ENCODE data around the gene NPIPB4. TPM values are rescaled to one million over a fixed set of nuclear protein-coding genes. Genes with fewer than 3 reads are reported as not detected.
"Not testable (repeated sequence)": the region's sequence is repeated elsewhere in the genome, so short reads cannot be mapped to it uniquely, and the experiment has no call there.

Gene NPIPB4
- total and polyA plus RNA-seq, 9 of the 15 experiments (the other 6 are each of a cell fraction or from before 2014, with no cell fraction given): 2.4 to 77.3 (median 42.2) TPM

DNA sequence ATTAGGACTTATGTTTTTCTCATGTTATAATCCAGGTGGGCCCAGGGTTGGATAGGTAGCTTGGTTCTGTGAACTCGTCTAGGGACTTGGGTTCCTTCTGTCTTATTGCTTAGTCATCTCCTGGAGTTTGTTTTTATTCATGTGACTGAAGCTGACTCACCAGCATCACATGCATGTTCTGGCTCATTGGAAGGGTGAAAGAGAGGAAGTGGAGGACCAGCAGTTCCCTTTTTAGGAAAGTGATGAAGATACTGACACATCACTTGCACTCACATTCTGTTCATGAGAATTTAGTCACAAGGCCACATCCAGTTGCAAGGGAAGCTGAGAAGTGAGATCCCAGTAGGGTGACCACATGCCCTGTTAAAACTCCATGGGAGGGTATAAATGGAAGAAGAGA lies 67.0 kb downstream of the NPIPB4 start:
- H2AFZ ChIP-seq (ENCODE audit: low read depth, low read length); H3K4me2 ChIP-seq (ENCODE audit: insufficient read depth, low read length); H3K4me3 ChIP-seq; POLR2A ChIA-PET; BruUV-seq (replicated peaks); H3K9ac ChIP-seq (ENCODE audit: insufficient read depth in 1 of 2, low read depth in 2 of 2, low read length in 2 of 2); H3K36me3 ChIP-seq (ENCODE audit: control insufficient read depth, insufficient read depth, low read length); H3K9me3 ChIP-seq (replicated peaks; ENCODE audit: control insufficient read depth, insufficient read depth, low read depth, low read length); DNase-seq (ENCODE audit: extremely low read depth in 1 of 4, low spot score in 3 of 4); H3K27ac ChIP-seq (ENCODE audit: extremely low read depth, low read depth, low read length); H3K9me1 ChIP-seq (ENCODE audit: control insufficient read depth, insufficient read depth, low read length); H4K20me1 ChIP-seq (replicated peaks; ENCODE audit: control insufficient read depth, insufficient read depth, low read length); H3K27me3 ChIP-seq (ENCODE audit: control insufficient read depth in 2 of 2, insufficient read depth in 2 of 2, low read length in 2 of 2); intact Hi-C loops (cut with micrococcal nuclease); H3K4me1 ChIP-seq (replicated peaks in 1 of 2; ENCODE audit: control insufficient read depth in 2 of 2, insufficient read depth in 2 of 2, low read length in 2 of 2); CTCF ChIA-PET (ENCODE audit: low intra/inter-chr PET ratio); H3K79me2 ChIP-seq (ENCODE audit: control insufficient read depth, insufficient read depth, low read length): not testable (repeated sequence)
- in situ Hi-C loops (cut with MboI): loop anchor here (5.0 kb wide), 1 partner anchor 827 kb away; no protein-coding TSS in a partner anchor
- peak; percentile 59 for FAIRE-seq
- 17% methylated on average over 1 of the region's 1 CpG for WGBS (ENCODE audit: insufficient coverage, low coverage, missing lambda C conversion rate)
- peak; percentile 73 for ATAC-seq
- TF ChIP-seq FOSL1 (tag; conservative IDR thresholded peaks at IDR 0.05): peak; percentile 38; the same call in 1 of the 2 replicates
- peak; percentile 29; the same call in 1 of the 2 replicates for TF ChIP-seq NFE2 (IDR thresholded peaks at IDR 0.05; ENCODE audit: low read depth)

Small RNA genes within 50 kb of the gene (small RNA-seq; reads per million reads assigned to genes)
- not detected for gene AC092375.3

Other genes starting within 250 kb of the NPIPB4 start
- not detected in 2 replicates for gene IGSF6, start 205.1 kb downstream of the NPIPB4 start, total RNA-seq (2014; rRNA removed)
- gene IGSF6, start 205.1 kb downstream of the NPIPB4 start, total RNA-seq (2014; rRNA removed; fragmentation: Illumina TruSeq; extraction: Trizol): not detected in 2 replicates
- not detected in 2 replicates for gene IGSF6, start 205.1 kb downstream of the NPIPB4 start, total RNA-seq (2015; rRNA removed; fragmentation: Illumina TruSeq; extraction: Trizol)
- gene IGSF6, start 205.1 kb downstream of the NPIPB4 start, total RNA-seq (2021): not detected in 2 replicates
- not detected in 2 replicates for gene IGSF6, start 205.1 kb downstream of the NPIPB4 start, polyA plus RNA-seq (2011; rRNA removed)
- gene IGSF6, start 205.1 kb downstream of the NPIPB4 start, polyA plus RNA-seq (2014; fragmentation: Illumina TruSeq; extraction: Trizol): not detected in 2 replicates
- gene IGSF6, start 205.1 kb downstream of the NPIPB4 start, polyA plus RNA-seq (2014; fragmentation: Nextera tagmentation; extraction: Ambion mirVana): under 1 TPM in 1 of 2 experiments, not detected in 1; 0.07 TPM
- not detected in 2 replicates for gene IGSF6, start 205.1 kb downstream of the NPIPB4 start, polyA plus RNA-seq (2014; rRNA removed)
- gene OTOA, start 193.8 kb downstream of the NPIPB4 start, total RNA-seq (2014; rRNA removed): not detected in 2 replicates
- not detected in 2 replicates for gene OTOA, start 193.8 kb downstream of the NPIPB4 start, total RNA-seq (2014; rRNA removed; fragmentation: Illumina TruSeq; extraction: Trizol)
- gene OTOA, start 193.8 kb downstream of the NPIPB4 start, total RNA-seq (2015; rRNA removed; fragmentation: Illumina TruSeq; extraction: Trizol): not detected in 2 replicates
- not detected in 2 replicates for gene OTOA, start 193.8 kb downstream of the NPIPB4 start, total RNA-seq (2021)
- gene OTOA, start 193.8 kb downstream of the NPIPB4 start, polyA plus RNA-seq (2011; rRNA removed): 0.03 and 0.04 TPM in 2 replicates
- not detected in 2 replicates for gene OTOA, start 193.8 kb downstream of the NPIPB4 start, polyA plus RNA-seq (2014; fragmentation: Illumina TruSeq; extraction: Trizol)
- gene OTOA, start 193.8 kb downstream of the NPIPB4 start, polyA plus RNA-seq (2014; fragmentation: Nextera tagmentation; extraction: Ambion mirVana): not detected
- gene OTOA, start 193.8 kb downstream of the NPIPB4 start, polyA plus RNA-seq (2014; rRNA removed): not detected in 2 replicates
- 177 and 222 TPM in 2 replicates for gene UQCRC2, start 95.6 kb upstream of the NPIPB4 start, total RNA-seq (2014; rRNA removed)
- gene UQCRC2, start 95.6 kb upstream of the NPIPB4 start, total RNA-seq (2014; rRNA removed; fragmentation: Illumina TruSeq; extraction: Trizol): 398 and 437 TPM in 2 replicates
- gene UQCRC2, start 95.6 kb upstream of the NPIPB4 start, total RNA-seq (2015; rRNA removed; fragmentation: Illumina TruSeq; extraction: Trizol): 384 and 413 TPM in 2 replicates
- 319 and 329 TPM in 2 replicates for gene UQCRC2, start 95.6 kb upstream of the NPIPB4 start, total RNA-seq (2021)
- 426 and 516 TPM in 2 replicates for gene UQCRC2, start 95.6 kb upstream of the NPIPB4 start, polyA plus RNA-seq (2011; rRNA removed)
- gene UQCRC2, start 95.6 kb upstream of the NPIPB4 start, polyA plus RNA-seq (2014; fragmentation: Illumina TruSeq; extraction: Trizol): 299 and 316 TPM in 2 replicates
- gene UQCRC2, start 95.6 kb upstream of the NPIPB4 start, polyA plus RNA-seq (2014; fragmentation: Nextera tagmentation; extraction: Ambion mirVana): 100 to 1,000 TPM; 284 to 424 TPM
- 250 and 291 TPM in 2 replicates for gene UQCRC2, start 95.6 kb upstream of the NPIPB4 start, polyA plus RNA-seq (2014; rRNA removed)
- not detected in 2 replicates for gene PDZD9, start 143.4 kb upstream of the NPIPB4 start, total RNA-seq (2014; rRNA removed)
- gene PDZD9, start 143.4 kb upstream of the NPIPB4 start, total RNA-seq (2014; rRNA removed; fragmentation: Illumina TruSeq; extraction: Trizol): not detected in 2 replicates
- not detected in 2 replicates for gene PDZD9, start 143.4 kb upstream of the NPIPB4 start, total RNA-seq (2015; rRNA removed; fragmentation: Illumina TruSeq; extraction: Trizol)
- gene PDZD9, start 143.4 kb upstream of the NPIPB4 start, total RNA-seq (2021): not detected in 2 replicates
- gene PDZD9, start 143.4 kb upstream of the NPIPB4 start, polyA plus RNA-seq (2011; rRNA removed): not detected in 2 replicates
- gene PDZD9, start 143.4 kb upstream of the NPIPB4 start, polyA plus RNA-seq (2014; fragmentation: Illumina TruSeq; extraction: Trizol): not detected in 2 replicates
- under 1 TPM; 0.06 to 0.08 TPM for gene PDZD9, start 143.4 kb upstream of the NPIPB4 start, polyA plus RNA-seq (2014; fragmentation: Nextera tagmentation; extraction: Ambion mirVana)
- not detected in 2 replicates for gene PDZD9, start 143.4 kb upstream of the NPIPB4 start, polyA plus RNA-seq (2014; rRNA removed)
- 3.7 and 6.3 TPM in 2 replicates for gene MOSMO, start 150.4 kb upstream of the NPIPB4 start, total RNA-seq (2014; rRNA removed)
- 7.7 and 9.0 TPM in 2 replicates for gene MOSMO, start 150.4 kb upstream of the NPIPB4 start, total RNA-seq (2014; rRNA removed; fragmentation: Illumina TruSeq; extraction: Trizol)
- gene MOSMO, start 150.4 kb upstream of the NPIPB4 start, total RNA-seq (2015; rRNA removed; fragmentation: Illumina TruSeq; extraction: Trizol): 9.0 and 10.4 TPM in 2 replicates
- 5.4 and 7.6 TPM in 2 replicates for gene MOSMO, start 150.4 kb upstream of the NPIPB4 start, total RNA-seq (2021)
- 11.3 and 13.3 TPM in 2 replicates for gene MOSMO, start 150.4 kb upstream of the NPIPB4 start, polyA plus RNA-seq (2011; rRNA removed)
- gene MOSMO, start 150.4 kb upstream of the NPIPB4 start, polyA plus RNA-seq (2014; fragmentation: Illumina TruSeq; extraction: Trizol): 9.1 and 9.3 TPM in 2 replicates
- 1 to 10 TPM; 1.9 to 2.0 TPM for gene MOSMO, start 150.4 kb upstream of the NPIPB4 start, polyA plus RNA-seq (2014; fragmentation: Nextera tagmentation; extraction: Ambion mirVana)
- gene MOSMO, start 150.4 kb upstream of the NPIPB4 start, polyA plus RNA-seq (2014; rRNA removed): 7.1 and 9.9 TPM in 2 replicates
- not detected in 2 replicates for gene VWA3A, start 234.8 kb upstream of the NPIPB4 start, total RNA-seq (2014; rRNA removed)
- not detected in 2 replicates for gene VWA3A, start 234.8 kb upstream of the NPIPB4 start, total RNA-seq (2014; rRNA removed; fragmentation: Illumina TruSeq; extraction: Trizol)
- gene VWA3A, start 234.8 kb upstream of the NPIPB4 start, total RNA-seq (2015; rRNA removed; fragmentation: Illumina TruSeq; extraction: Trizol): not detected in 2 replicates
- gene VWA3A, start 234.8 kb upstream of the NPIPB4 start, total RNA-seq (2021): not detected in 2 replicates
- gene VWA3A, start 234.8 kb upstream of the NPIPB4 start, polyA plus RNA-seq (2011; rRNA removed): not detected in 2 replicates
- gene VWA3A, start 234.8 kb upstream of the NPIPB4 start, polyA plus RNA-seq (2014; fragmentation: Illumina TruSeq; extraction: Trizol): not detected in 2 replicates
- not detected for gene VWA3A, start 234.8 kb upstream of the NPIPB4 start, polyA plus RNA-seq (2014; fragmentation: Nextera tagmentation; extraction: Ambion mirVana)
- not detected in 2 replicates for gene VWA3A, start 234.8 kb upstream of the NPIPB4 start, polyA plus RNA-seq (2014; rRNA removed)

Measured in K562 (cell line).